Endothelial cell of umbilical vein (primary cell): ENCODE results near the gene THSD4. TPM values are rescaled to one million over a fixed set of nuclear protein-coding genes. Genes with fewer than 3 reads are reported as not detected.

ENCODE experiments used
- BruUV-seq: library from RNA; stranded (reverse); fragments of 400-500 nt; replicated peaks from 2 replicates; lab custom pipeline; 2021; lab: Mats Ljungman, UMichigan
- CTCF ChIA-PET: fragments of 300-600, 350-600 bp; sonication (Branson Sonifier 250); formaldehyde crosslinking; loops from one replicate; lab custom pipeline; 2021; ENCODE audit warnings: antibody characterized with exemption, inconsistent platforms; lab: Charles Lee
- POLR2A ChIA-PET: fragments of 300-600, 350-600 bp; sonication (Branson Sonifier 250); formaldehyde crosslinking; loops from one replicate; lab custom pipeline; 2021; ENCODE audit warnings: antibody characterized with exemption, inconsistent platforms; lab: Charles Lee
- DNase-seq: peaks from one replicate; pipeline ENCODE4 v3.0.0-alpha.2; 2011; ENCODE audit warnings: low read depth, low spot score
- FAIRE-seq: peaks from 2 replicates; lab custom pipeline; 2011; peaks lifted over from hg19 to GRCh38; lab: Jason Lieb, UNC
- H2AFZ ChIP-seq: 2 replicates; pipeline ENCODE4 v1.6.0; 2012; ENCODE audit warnings: low read depth, low read length, control low read depth, inconsistent platforms
- H3K27ac ChIP-seq: 2 replicates; pipeline ENCODE4 v1.5.1; 2011; ENCODE audit warnings: low read depth, mild to moderate bottlenecking, control low read depth, low read length, moderate library complexity; ENCODE audit not compliant: insufficient read depth
- H3K27me3 ChIP-seq, 2 experiments: 2 replicates each; pipeline versions ENCODE4 v1.6.0 to v1.6.1; 2011; ENCODE audit warnings: low read length in 2 of 2, mixed read lengths in 1 of 2; ENCODE audit not compliant: control insufficient read depth in 2 of 2, insufficient read depth in 2 of 2
- H3K36me3 ChIP-seq, 2 experiments: 2 replicates in 1 of 2; 3 replicates in 1 of 2; pipeline ENCODE4 v1.5.1; 2011; ENCODE audit warnings: low read length in 2 of 2, mild to moderate bottlenecking in 1 of 2, moderate library complexity in 1 of 2; ENCODE audit not compliant: control insufficient read depth in 2 of 2, insufficient read depth in 2 of 2; ENCODE audit errors: extremely low read depth in 1 of 2
- H3K4me1 ChIP-seq: 3 replicates; pipeline ENCODE4 v1.5.1; 2011; ENCODE audit warnings: mild to moderate bottlenecking, low read length; ENCODE audit not compliant: control insufficient read depth, insufficient read depth; ENCODE audit errors: extremely low read depth
- H3K4me2 ChIP-seq: 2 replicates; pipeline ENCODE4 v1.6.1; 2011; ENCODE audit warnings: low read length, control low read depth, mixed read lengths; ENCODE audit not compliant: insufficient read depth
- H3K4me3 ChIP-seq, 3 experiments: fragments of 200-600 bp in 1 of 3; sonication (generic), shearing (Covaris generic) in 1 of 3; replicated peaks in 1 of 3; 2 replicates each; pipeline ENCODE4 v1.5.1; 2011 to 2016; ENCODE audit warnings: control low read depth in 3 of 3, low read length in 3 of 3, mild to moderate bottlenecking in 2 of 3, inconsistent platforms in 1 of 3, low read depth in 1 of 3, moderate library complexity in 1 of 3; ENCODE audit not compliant: insufficient read depth in 1 of 3
- H3K79me2 ChIP-seq: 2 replicates; pipeline ENCODE4 v1.6.0; 2012; ENCODE audit warnings: low read length, inconsistent platforms; ENCODE audit not compliant: control insufficient read depth, insufficient read depth
- H3K9ac ChIP-seq: replicated peaks from 2 replicates; pipeline ENCODE3; 2011; ENCODE audit warnings: low read length, control low read depth; ENCODE audit not compliant: insufficient read depth; ENCODE audit errors: extremely low read depth
- H3K9me1 ChIP-seq: replicated peaks from 3 replicates; pipeline ENCODE4 v1.6.0; 2011; ENCODE audit warnings: mild to moderate bottlenecking, low read length; ENCODE audit not compliant: control insufficient read depth, insufficient read depth; ENCODE audit errors: extremely low read depth
- H3K9me3 ChIP-seq: replicated peaks from 2 replicates; pipeline ENCODE4 v1.5.1; 2012; ENCODE audit warnings: low read length, inconsistent platforms; ENCODE audit not compliant: control insufficient read depth, insufficient read depth
- H4K20me1 ChIP-seq: replicated peaks from 2 replicates; pipeline ENCODE3; 2011; ENCODE audit warnings: mild to moderate bottlenecking, low read length; ENCODE audit not compliant: control insufficient read depth, insufficient read depth; ENCODE audit errors: extremely low read depth
- CTCF ChIP-seq, 2 donors: IDR thresholded peaks; 1 replicate in 1 of 2; 2 replicates in 1 of 2; pipeline ENCODE4 v1.5.1; 2011; ENCODE audit warnings: low read length in 2 of 2, mild to moderate bottlenecking in 2 of 2, moderate library complexity in 2 of 2, control low read depth in 1 of 2, inconsistent platforms in 1 of 2, low read depth in 1 of 2; ENCODE audit not compliant: insufficient read depth in 1 of 2; ENCODE audit errors: extremely low read depth in 1 of 2
- EZH2 ChIP-seq: IDR thresholded peaks from 2 replicates; pipeline ENCODE4 v1.6.1; 2012; ENCODE audit warnings: borderline replicate concordance, low read depth, mild to moderate bottlenecking, moderate library complexity, low read length, inconsistent platforms; ENCODE audit not compliant: severe bottlenecking
- FOS ChIP-seq: IDR thresholded peaks from 2 replicates; pipeline ENCODE4 v1.6.1; 2011; ENCODE audit warnings: mild to moderate bottlenecking, low read length, moderate library complexity, borderline replicate concordance; ENCODE audit not compliant: insufficient read depth
- GATA2 ChIP-seq: IDR thresholded peaks from 2 replicates; pipeline ENCODE4 v1.7.0; 2011; ENCODE audit warnings: low read depth, mild to moderate bottlenecking, moderate library complexity, mixed read lengths, low read length; ENCODE audit not compliant: insufficient read length, insufficient read depth
- JUN ChIP-seq: IDR thresholded peaks from 2 replicates; pipeline ENCODE4 v1.6.1; 2011; ENCODE audit warnings: borderline replicate concordance, low read depth; ENCODE audit not compliant: insufficient read length, insufficient read depth
- MAX ChIP-seq: IDR thresholded peaks from 2 replicates; pipeline ENCODE4 v1.6.1; 2011; ENCODE audit not compliant: insufficient read depth, insufficient read length
- MYC ChIP-seq: IDR thresholded peaks from one replicate; pipeline ENCODE4 v1.6.1; 2011; ENCODE audit warnings: mild to moderate bottlenecking, low read depth, low read length
- POLR2A ChIP-seq: IDR thresholded peaks from 2 replicates; pipeline ENCODE4 v1.6.1; 2012; ENCODE audit warnings: low read depth, mild to moderate bottlenecking, control low read depth, low read length
- POLR2AphosphoS5 ChIP-seq: IDR thresholded peaks from 2 replicates; pipeline ENCODE4 v1.6.1; 2012; ENCODE audit warnings: low read depth, mild to moderate bottlenecking, control low read depth, low read length, moderate library complexity; ENCODE audit not compliant: insufficient read depth
- dilution Hi-C: fragments of 300-500 bp; cut with MboI; formaldehyde crosslinking; loops from one replicate; pipeline ENCODE4 v1.15.0; 2019; ENCODE audit warnings: low sequenced_read_pairs; ENCODE audit not compliant: extremely low pct_ligation_motif_present
- intact Hi-C: fragments of 100-400 bp; cut with micrococcal nuclease; formaldehyde crosslinking; loops from one replicate; pipeline ENCODE4 v1.10.0; 2022
- polyA plus RNA-seq, 4 experiments: library from polyadenylated mRNA; depleted of rRNA in 3 of 4; stranded (reverse) in 3 of 4; unstranded in 1 of 4; fragments of >200 nt; gene quantifications; 2 replicates each; pipeline versions ENCODE4 v1.2.1 to v1.2.3, GENCODE V29; 2011 to 2012; ENCODE audit warnings: missing spikeins in 1 of 4
- total RNA-seq: library from RNA; stranded (reverse); gene quantifications from 2 replicates; pipeline ENCODE4 v1.2.3, GENCODE V29; 2021

The THSD4 gene
- total and polyA plus RNA-seq, 2 donors (not counting 3 experiments of a cell fraction or from before 2014, with no cell fraction given), result 9.9 to 25.4 TPM

GRCh38 chr15:71397377-71397776 is 282.1 kb downstream of the THSD4 start:
- no peaks in the 10 kb centered on the region for H3K79me2 ChIP-seq
- H3K27me3 ChIP-seq, result no peaks in the 10 kb centered on the region
- TF ChIP-seq POLR2A (no peak), POLR2AphosphoS5 (no peak), MAX (no peak), MYC (no peak), EZH2 (no peak), CTCF (IDR thresholded peaks at IDR 0.05; ENCODE audit: extremely low read depth in 1 of 2, insufficient read depth in 1 of 2, low read depth in 1 of 2, low read length in 2 of 2) (no peak), JUN (no peak), FOS (no peak), GATA2 (no peak)
- no TSS peak for BruUV-seq
- no peak overlapping the region for H3K9ac ChIP-seq
- H3K4me1 ChIP-seq, result no peaks in the 10 kb centered on the region
- FAIRE-seq (no peak), DNase-seq (no peak)
- no peaks in the 10 kb centered on the region for H3K36me3 ChIP-seq
- H3K4me2 ChIP-seq, result no peak overlapping the region
- no peak overlapping the region for H3K27ac ChIP-seq
- no peaks in the 10 kb centered on the region for H4K20me1 ChIP-seq
- CTCF ChIA-PET, result interaction anchor here (1.0 kb wide), 1 partner anchor 98 kb away, joined by 3 read pairs; no protein-coding TSS in a partner anchor
- no peak overlapping the region for H3K4me3 ChIP-seq
- intact Hi-C loops, result no loop called here
- dilution Hi-C loops, result no loop called here
- no peak overlapping the region for H2AFZ ChIP-seq
- H3K9me1 ChIP-seq, result no peaks in the 10 kb centered on the region
- POLR2A ChIA-PET, result no interaction called here
- H3K9me3 ChIP-seq, result no peaks in the 10 kb centered on the region
